Measurements from ENCODE around the gene PCGF2.

Gene PCGF2

DNA sequence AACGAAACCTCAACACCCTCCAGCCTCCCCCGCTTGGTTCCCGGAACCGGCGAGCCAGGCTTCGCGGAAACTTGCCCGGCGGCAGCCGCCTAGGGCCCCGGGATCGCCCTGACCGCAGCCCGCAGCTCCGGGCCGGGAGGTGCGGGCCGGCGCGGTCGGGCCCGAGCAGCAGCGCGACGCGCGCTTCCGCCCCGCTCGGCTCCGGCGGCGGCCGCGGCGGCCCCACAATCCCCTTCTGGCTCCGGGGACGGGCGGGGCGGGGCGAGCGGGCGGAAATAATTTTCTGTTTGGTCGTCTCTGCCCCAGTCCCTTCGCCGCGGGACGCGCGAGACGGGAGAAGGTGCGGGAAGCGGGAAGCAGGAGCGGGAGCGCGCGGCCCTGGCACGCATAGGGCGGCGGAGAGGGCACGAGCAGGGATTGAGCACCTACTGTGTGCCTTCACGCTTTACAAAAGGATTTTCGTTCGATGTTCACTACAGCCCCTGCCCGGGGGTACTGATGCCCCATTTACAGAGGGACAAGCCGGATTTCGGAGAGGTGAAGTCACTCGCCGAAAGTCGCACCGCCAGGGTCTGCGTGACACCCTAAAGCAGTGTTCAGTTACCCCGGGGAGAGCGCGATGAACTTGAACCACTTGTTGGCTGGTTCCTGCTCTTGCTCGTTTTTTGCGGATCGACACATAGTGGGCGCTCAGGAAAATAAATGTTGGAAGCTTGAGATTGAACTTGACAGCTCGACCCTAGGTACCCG, 45.8 kb downstream of the PCGF2 start:
- no peak for FAIRE-seq

DNA sequence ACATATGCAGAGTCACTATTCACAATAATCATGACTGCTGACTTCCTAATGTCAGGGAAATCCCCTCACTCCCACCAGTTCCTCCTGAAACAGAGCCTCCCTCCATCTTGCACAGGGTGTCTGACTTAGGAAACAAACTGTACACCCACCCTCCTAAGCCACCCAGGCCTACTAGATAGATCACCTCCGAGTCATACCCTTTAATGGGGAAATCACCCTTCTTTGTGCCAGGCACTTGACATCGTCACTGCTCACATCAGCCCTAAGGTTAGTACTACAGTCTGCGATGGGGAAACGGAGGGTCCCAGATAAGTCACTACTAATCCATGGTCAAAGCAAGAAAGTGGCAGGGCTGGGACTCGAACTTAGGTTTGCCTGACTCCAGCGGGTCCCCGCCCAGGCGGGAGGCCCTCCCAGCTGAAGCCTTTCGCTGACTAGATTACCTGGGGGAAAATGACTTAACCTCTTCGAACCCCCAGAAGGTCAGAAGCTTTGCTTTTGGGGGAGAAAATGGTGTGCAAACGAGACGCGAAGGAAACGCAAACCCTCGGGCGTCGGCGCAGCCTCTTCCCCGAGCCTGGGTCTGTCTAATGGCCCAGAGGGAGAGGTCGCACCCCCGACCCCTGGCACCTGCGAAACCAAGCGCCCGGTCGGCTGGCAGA, 46.5 kb downstream of the PCGF2 start:
- no peak for FAIRE-seq

- no peak for FAIRE-seq
Measured at GRCh38 chr17:38698760-38699159, 49.4 kb downstream of the PCGF2 start.

GRCh38 chr17:38697061-38697820, 50.9 kb downstream of the PCGF2 start:
- no peak for FAIRE-seq

- no peak for FAIRE-seq
Measured at GRCh38 chr17:38693700-38694329, 54.3 kb downstream of the PCGF2 start.

DNA sequence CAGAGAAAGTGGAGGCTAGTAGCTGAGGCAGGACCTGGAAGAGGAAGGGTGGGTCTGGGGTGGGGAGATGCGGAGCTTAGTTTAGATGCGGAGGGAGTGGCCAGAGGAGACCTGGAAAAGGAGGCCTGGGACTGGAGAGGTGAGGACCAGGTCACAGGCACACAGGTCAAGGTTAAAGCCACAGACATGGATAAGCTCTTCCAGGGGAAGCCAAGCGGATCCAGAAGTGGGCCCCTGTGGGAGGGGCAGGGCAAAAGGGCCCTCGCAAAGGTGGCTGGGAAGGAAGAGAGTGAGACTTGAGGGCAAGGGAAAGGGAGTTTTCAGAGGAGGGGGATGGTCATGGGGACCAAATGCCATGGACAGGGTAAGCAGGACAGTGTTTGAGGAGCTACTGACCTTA, 57.0 kb downstream of the PCGF2 start:
- FAIRE-seq, result no peak

DNA sequence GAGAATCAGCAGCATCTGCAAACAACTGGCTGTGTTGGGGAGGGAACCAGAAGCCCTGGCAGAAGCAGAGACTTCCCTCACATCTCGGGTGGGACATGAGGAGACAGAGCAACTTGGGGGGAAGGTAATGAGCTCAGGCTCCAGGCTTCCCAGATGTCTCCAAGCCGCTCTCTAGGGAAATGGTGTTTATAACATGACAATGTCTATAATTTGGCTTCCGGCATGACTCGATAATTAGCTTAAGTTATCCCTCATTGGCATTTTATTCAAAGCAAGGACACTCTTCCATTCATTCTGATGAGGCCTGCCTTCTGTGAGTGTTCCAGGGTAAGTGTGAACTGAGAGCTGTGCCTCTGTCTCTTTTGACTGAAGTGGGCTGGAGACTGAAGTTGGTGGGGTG, 57.8 kb downstream of the PCGF2 start:
- FAIRE-seq, result no peak

GRCh38 chr17:38687286-38687685, 60.9 kb downstream of the PCGF2 start:
- no peak for FAIRE-seq

GRCh38 chr17:38685491-38685890, 62.6 kb downstream of the PCGF2 start:
- no peak for FAIRE-seq

All from TTC549 (cell line).